Lower leg skin (tissue), 4 donors: Measurements from ENCODE around the gene COX7A1. TPM values are rescaled to one million over a fixed set of nuclear protein-coding genes. Genes with fewer than 3 reads are reported as not detected.

Experiments
- DNase-seq, 2 donors: peaks; one replicate each; pipeline ENCODE4 v3.0.0-alpha.2; 2019; ENCODE audit warnings: low spot score in 2 of 2
- H3K4me3 ChIP-seq: fragments of 200-600 bp; sonication (generic); 2 replicates; pipeline ENCODE4 v1.5.1; 2017; ENCODE audit warnings: mild to moderate bottlenecking, low read depth; ENCODE audit not compliant: poor library complexity, severe bottlenecking
- CTCF ChIP-seq, 3 donors: fragments of 450-650 bp; IDR thresholded peaks; one replicate each; pipeline ENCODE4 v1.5.1; 2016; ENCODE audit warnings: antibody characterized with exemption in 3 of 3, mild to moderate bottlenecking in 3 of 3, moderate library complexity in 2 of 3
- POLR2A ChIP-seq, 2 donors: fragments of 450-650 bp; IDR thresholded peaks; one replicate each; pipeline ENCODE4 v1.6.1; 2016 to 2017; ENCODE audit warnings: antibody characterized with exemption in 2 of 2, mild to moderate bottlenecking in 1 of 2, moderate library complexity in 1 of 2
- WGBS, 2 donors: methylation state at CpG; one replicate each; pipeline ENCODE4 v1.1.5; 2018; 5-methylcytosine and 5-hydroxymethylcytosine counted together
- intact Hi-C: fragments of 100-400 bp; cut with DNase I; formaldehyde crosslinking; loops from one replicate; pipeline ENCODE4 v1.15.0; 2023; ENCODE audit warnings: low total_unique reads
- total RNA-seq, 4 donors: library from RNA; depleted of rRNA; stranded (reverse); fragments of >200 nt; gene quantifications; one replicate each; pipeline ENCODE4 v1.1.0, GENCODE V29; 2016

The COX7A1 gene
- total RNA-seq, 4 donors from 2014 or later, result 1.1 to 12.9 (median 6.3) TPM

GRCh38 chr19:36149673-36150406, 2.4 kb downstream of the COX7A1 start:
- DNase-seq, result peak; percentile 76 to 94
- TF ChIP-seq POLR2A (IDR thresholded peaks at IDR 0.05) (no peak), CTCF (IDR thresholded peaks at IDR 0.05) (no peak)
- no peak overlapping the region for H3K4me3 ChIP-seq
- intact Hi-C loops, result no loop called here
- WGBS, 2 donors, result 40 to 41% methylated on average over 12 to 13 of the region's 13 CpGs

- WGBS, 2 donors, result 95 to 99% methylated on average over 6 of the region's 6 CpGs
- intact Hi-C loops, result no loop called here
- no peak for TF ChIP-seq POLR2A (IDR thresholded peaks at IDR 0.05)
- no peak for TF ChIP-seq CTCF (IDR thresholded peaks at IDR 0.05)
These were observed 7.6 kb downstream of the COX7A1 start for GRCh38 chr19:36144624-36145023.

GRCh38 chr19:36142496-36142895, 9.8 kb downstream of the COX7A1 start:
- intact Hi-C loops, result no loop called here
- 89 to 95% methylated on average over 9 of the region's 9 CpGs for WGBS, 2 donors
- DNase-seq, result no peak

More at GRCh38 chr19:36144624-36145023, 7.6 kb downstream of the COX7A1 start:
- no peak overlapping the region for H3K4me3 ChIP-seq
- DNase-seq, result no peak

GRCh38 chr19:36142046-36142445, 10.2 kb downstream of the COX7A1 start:
- no peak overlapping the region for H3K4me3 ChIP-seq
- 94% methylated on average over 14 of the region's 14 CpGs for WGBS, 2 donors
- intact Hi-C loops, result no loop called here
- no peak for DNase-seq
- no peak for TF ChIP-seq CTCF (IDR thresholded peaks at IDR 0.05)
- no peak for TF ChIP-seq POLR2A (IDR thresholded peaks at IDR 0.05)

More at GRCh38 chr19:36142496-36142895, 9.8 kb downstream of the COX7A1 start:
- no peak overlapping the region for H3K4me3 ChIP-seq
- TF ChIP-seq POLR2A (IDR thresholded peaks at IDR 0.05) (no peak), CTCF (IDR thresholded peaks at IDR 0.05) (no peak)

GRCh38 chr19:36141039-36141927, 11.0 kb downstream of the COX7A1 start:
- peak overlapping the region; percentile 85 for H3K4me3 ChIP-seq
- WGBS, 2 donors, result 21 to 22% methylated on average over 41 to 42 of the region's 42 CpGs
- intact Hi-C loops, result no loop called here
- TF ChIP-seq CTCF (IDR thresholded peaks at IDR 0.05) (no peak), POLR2A (IDR thresholded peaks at IDR 0.05) (no peak)
- peak; percentile 89 to 98 for DNase-seq
